ENCODE measurements around the gene PMM1. TPM values are rescaled to one million over a fixed set of nuclear protein-coding genes. Genes with fewer than 3 reads are reported as not detected.

The PMM1 gene
- total RNA-seq, 1 experiment from 2014 or later: 19.8 TPM

DNA sequence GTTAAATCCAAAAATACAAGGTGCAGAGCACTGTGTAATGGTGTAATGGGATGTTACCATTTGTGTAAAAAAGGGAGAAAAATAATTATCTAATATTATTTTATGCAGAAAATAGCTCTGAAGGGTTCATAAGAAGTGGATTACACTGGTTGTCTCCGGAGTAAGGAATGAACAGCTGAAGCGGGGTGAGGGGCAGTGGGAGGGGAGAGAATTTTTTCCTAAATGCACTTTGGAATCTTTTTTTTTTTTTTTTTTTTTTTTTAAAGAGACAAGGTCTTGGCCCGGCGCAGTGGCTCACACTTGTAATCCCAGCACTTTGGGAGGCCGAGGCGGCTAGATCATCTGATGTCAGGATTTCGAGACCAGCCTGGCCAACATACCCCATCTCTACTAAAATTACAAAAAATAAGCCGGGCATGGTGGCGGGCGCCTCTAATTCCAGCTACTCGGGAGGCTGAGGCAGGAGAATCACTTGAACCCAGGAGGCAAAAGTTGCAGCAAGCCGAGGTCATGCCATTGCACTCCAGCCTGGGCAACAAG is 38.6 kb downstream of the PMM1 start:
- H3K23ac ChIP-seq (ENCODE audit: insufficient read length, low read depth, low read length): no peak overlapping the region
- H3T11ph ChIP-seq (ENCODE audit: low read length): no peak overlapping the region
- no peak overlapping the region for H4K5ac ChIP-seq (ENCODE audit: insufficient read length, low read depth, low read length)
- H4K20me1 ChIP-seq (ENCODE audit: control insufficient read depth, insufficient read depth, insufficient read length): no peaks in the 10 kb centered on the region
- H3K36me3 Mint-ChIP-seq (ENCODE audit: insufficient read depth in 1 of 3, low read depth in 3 of 3): no peaks in the 10 kb centered on the region
- no peaks in the 10 kb centered on the region for H3K4me1 ChIP-seq (ENCODE audit: insufficient read depth, low read length)
- H3K18ac ChIP-seq (ENCODE audit: insufficient read length, low read depth, low read length): no peak overlapping the region
- no peak overlapping the region for H3K27ac ChIP-seq (ENCODE audit: insufficient read length, low read depth, low read length)
- H3K4me3 Mint-ChIP-seq: no peak overlapping the region
- H2AFZ ChIP-seq (ENCODE audit: low read length): no peak overlapping the region
- H4K8ac ChIP-seq (replicated peaks; ENCODE audit: insufficient read length, low read depth, low read length): no peak overlapping the region
- no peak overlapping the region for H3K4ac ChIP-seq (ENCODE audit: low read depth, low read length)
- no peak overlapping the region for H2BK120ac ChIP-seq (ENCODE audit: low read depth, low read length, poor library complexity, severe bottlenecking)
- no peak for DNase-seq
- H2BK5ac ChIP-seq (ENCODE audit: insufficient read length, low read length): no peak overlapping the region
- TF ChIP-seq, protein P1, sequence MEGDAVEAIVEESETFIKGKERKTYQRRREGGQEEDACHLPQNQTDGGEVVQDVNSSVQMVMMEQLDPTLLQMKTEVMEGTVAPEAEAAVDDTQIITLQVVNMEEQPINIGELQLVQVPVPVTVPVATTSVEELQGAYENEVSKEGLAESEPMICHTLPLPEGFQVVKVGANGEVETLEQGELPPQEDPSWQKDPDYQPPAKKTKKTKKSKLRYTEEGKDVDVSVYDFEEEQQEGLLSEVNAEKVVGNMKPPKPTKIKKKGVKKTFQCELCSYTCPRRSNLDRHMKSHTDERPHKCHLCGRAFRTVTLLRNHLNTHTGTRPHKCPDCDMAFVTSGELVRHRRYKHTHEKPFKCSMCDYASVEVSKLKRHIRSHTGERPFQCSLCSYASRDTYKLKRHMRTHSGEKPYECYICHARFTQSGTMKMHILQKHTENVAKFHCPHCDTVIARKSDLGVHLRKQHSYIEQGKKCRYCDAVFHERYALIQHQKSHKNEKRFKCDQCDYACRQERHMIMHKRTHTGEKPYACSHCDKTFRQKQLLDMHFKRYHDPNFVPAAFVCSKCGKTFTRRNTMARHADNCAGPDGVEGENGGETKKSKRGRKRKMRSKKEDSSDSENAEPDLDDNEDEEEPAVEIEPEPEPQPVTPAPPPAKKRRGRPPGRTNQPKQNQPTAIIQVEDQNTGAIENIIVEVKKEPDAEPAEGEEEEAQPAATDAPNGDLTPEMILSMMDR (conservative IDR thresholded peaks at IDR 0.05): no peak
- no peak overlapping the region for H3K27ac Mint-ChIP-seq
- no peak overlapping the region for H2AK5ac ChIP-seq (ENCODE audit: insufficient read length, low read length)
- no peaks in the 10 kb centered on the region for H3K27me3 ChIP-seq (ENCODE audit: insufficient read depth, low read length)
- no peak overlapping the region for H3K4me2 ChIP-seq (ENCODE audit: insufficient read depth, insufficient read length, low read length)
- no peak overlapping the region for H3K9ac ChIP-seq (ENCODE audit: extremely low read depth, insufficient read length, low read length)
- H3K4me1 Mint-ChIP-seq: peaks cover 2 to 17% of the 10 kb centered on the region in 2 experiments; a peak in 2 of 4 replicates
- no peak overlapping the region for H4K91ac ChIP-seq (ENCODE audit: insufficient read length, low read depth, low read length)
- no peak overlapping the region for H2BK20ac ChIP-seq (ENCODE audit: low read depth, low read length, poor library complexity, severe bottlenecking)
- no peaks in the 10 kb centered on the region for H3K9me3 Mint-ChIP-seq
- WGBS (ENCODE audit: extremely low coverage, insufficient read length, low lambda C conversion rate): no CpG with 5 or more reads among the region's 12 CpGs
- no peak overlapping the region for H3K14ac ChIP-seq (ENCODE audit: insufficient read depth, low read length)
- no peaks in the 10 kb centered on the region for H3K9me3 ChIP-seq (ENCODE audit: control insufficient read depth, low read depth, low read length)
- no peaks in the 10 kb centered on the region for H3K23me2 ChIP-seq (ENCODE audit: insufficient read length, low read depth, low read length, poor library complexity, severe bottlenecking)
- H2BK12ac ChIP-seq (ENCODE audit: insufficient read length, low read depth, low read length): no peak overlapping the region
- H3K79me2 ChIP-seq (ENCODE audit: insufficient read depth, low read length): no peaks in the 10 kb centered on the region; the same call in 1 of the 2 replicates
- H3K56ac ChIP-seq (ENCODE audit: insufficient read length, low read depth, low read length): no peak overlapping the region
- no peak overlapping the region for H2BK15ac ChIP-seq (ENCODE audit: low read depth, low read length)
- no peaks in the 10 kb centered on the region for H3K79me1 ChIP-seq (ENCODE audit: insufficient read depth, low read depth, low read length, poor library complexity, severe bottlenecking)
- peaks cover 3% of the 10 kb centered on the region for H3K27me3 Mint-ChIP-seq (ENCODE audit: low read depth)
